ENCODE results near the gene ACOT9. TPM values are rescaled to one million over a fixed set of nuclear protein-coding genes. Genes with fewer than 3 reads are reported as not detected.

The ACOT9 gene
- total RNA-seq, 6 donors from 2014 or later = 40.3 to 54.5 (median 45.1) TPM

- TF ChIP-seq POLR2A (IDR thresholded peaks at IDR 0.05) = peak in 1 of 4 donors; percentile 62
- TF ChIP-seq EP300 (IDR thresholded peaks at IDR 0.05) = no peak
- peak; percentile 32 to 55 for TF ChIP-seq POLR2AphosphoS5 (IDR thresholded peaks at IDR 0.05)
- no peaks in the 10 kb centered on the region for H3K36me3 ChIP-seq
- H3K27me3 ChIP-seq = no peaks in the 10 kb centered on the region
- 0 to 30% methylated on average over 10 to 70 of the region's 73 CpGs for WGBS, 2 donors
- DNase-seq (peak; percentile 89 to 97), ATAC-seq (ENCODE audit: low FRiP score in 2 of 2) (peak; percentile 97 to 100)
- peak within 1 kb of the TSS; percentile 39 to 73 (median 68) for H3K4me3 ChIP-seq
- peak within 1 kb of the TSS; percentile 68 to 83 (median 76) for H3K27ac ChIP-seq
- no peaks in the 10 kb centered on the region for H3K9me3 ChIP-seq
- peaks cover 0 to 7% (median 2%) of the 10 kb centered on the region in 4 donors for H3K4me1 ChIP-seq
Observed at GRCh38 chrX:23667239-23668177, 75.6 kb downstream of the ACOT9 start, which contains the start of gene PRDX4. PRDX4 (plus strand) TSS chrX:23667493; CDS start chrX:23667571, 78 bp downstream.

DNA sequence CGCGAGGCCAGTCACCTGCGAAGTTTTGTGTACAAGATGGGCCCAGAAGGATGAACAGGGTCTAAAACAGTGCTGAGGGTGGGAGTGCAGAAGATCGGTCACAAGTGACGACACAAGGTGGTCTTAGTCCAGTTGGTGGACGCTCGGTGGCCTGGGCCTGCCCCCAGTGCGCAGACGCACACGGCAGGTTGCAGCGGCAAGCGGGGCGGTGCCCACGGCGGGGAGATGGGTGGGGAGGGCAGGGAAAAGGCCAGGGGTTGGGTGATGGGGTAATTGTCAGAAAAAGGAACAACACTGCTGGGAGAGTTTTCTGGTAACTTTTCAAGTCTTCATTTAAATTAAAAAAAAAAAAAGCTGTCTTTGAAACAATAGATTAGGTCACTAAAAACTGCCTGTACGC is 76.8 kb downstream of the ACOT9 start:
- Histone ChIP-seq H3K9me3 (no peaks in the 10 kb centered on the region), H3K4me3 (no peak overlapping the region), H3K4me1 (peaks cover 0 to 7% (median 2%) of the 10 kb centered on the region in 4 donors), H3K36me3 (no peaks in the 10 kb centered on the region), H3K27me3 (no peaks in the 10 kb centered on the region), H3K27ac (no peak overlapping the region)
- ATAC-seq (ENCODE audit: low FRiP score in 2 of 2) = no peak
- peak in 1 of 2 donors; percentile 76 for DNase-seq
- TF ChIP-seq POLR2AphosphoS5 (IDR thresholded peaks at IDR 0.05) (no peak), EP300 (IDR thresholded peaks at IDR 0.05) (no peak), POLR2A (IDR thresholded peaks at IDR 0.05) (no peak)
- TF ChIP-seq, protein P1, sequence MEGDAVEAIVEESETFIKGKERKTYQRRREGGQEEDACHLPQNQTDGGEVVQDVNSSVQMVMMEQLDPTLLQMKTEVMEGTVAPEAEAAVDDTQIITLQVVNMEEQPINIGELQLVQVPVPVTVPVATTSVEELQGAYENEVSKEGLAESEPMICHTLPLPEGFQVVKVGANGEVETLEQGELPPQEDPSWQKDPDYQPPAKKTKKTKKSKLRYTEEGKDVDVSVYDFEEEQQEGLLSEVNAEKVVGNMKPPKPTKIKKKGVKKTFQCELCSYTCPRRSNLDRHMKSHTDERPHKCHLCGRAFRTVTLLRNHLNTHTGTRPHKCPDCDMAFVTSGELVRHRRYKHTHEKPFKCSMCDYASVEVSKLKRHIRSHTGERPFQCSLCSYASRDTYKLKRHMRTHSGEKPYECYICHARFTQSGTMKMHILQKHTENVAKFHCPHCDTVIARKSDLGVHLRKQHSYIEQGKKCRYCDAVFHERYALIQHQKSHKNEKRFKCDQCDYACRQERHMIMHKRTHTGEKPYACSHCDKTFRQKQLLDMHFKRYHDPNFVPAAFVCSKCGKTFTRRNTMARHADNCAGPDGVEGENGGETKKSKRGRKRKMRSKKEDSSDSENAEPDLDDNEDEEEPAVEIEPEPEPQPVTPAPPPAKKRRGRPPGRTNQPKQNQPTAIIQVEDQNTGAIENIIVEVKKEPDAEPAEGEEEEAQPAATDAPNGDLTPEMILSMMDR (IDR thresholded peaks at IDR 0.05) = no peak
- 83 to 92% methylated on average over 16 of the region's 16 CpGs for WGBS, 2 donors

DNA sequence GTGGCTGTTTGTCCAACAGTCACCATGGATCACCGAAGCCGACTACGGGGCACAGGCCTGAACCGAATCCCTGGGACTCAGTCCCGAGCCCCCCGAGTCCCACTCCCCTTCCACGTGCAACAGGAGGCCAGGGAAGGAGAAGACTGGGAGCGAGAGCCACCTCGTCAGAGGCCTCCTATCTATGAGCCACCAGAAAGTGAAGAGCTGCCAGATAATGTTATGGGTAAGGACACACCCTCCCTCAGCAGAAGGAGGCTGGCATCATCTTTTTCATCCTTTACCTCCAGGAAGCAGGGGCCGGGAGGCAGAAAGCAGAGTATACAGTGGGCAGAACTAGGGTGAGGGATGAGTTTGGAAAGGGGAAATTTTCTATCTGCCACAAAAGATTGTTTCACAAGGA is 78.6 kb downstream of the ACOT9 start:
- WGBS, 2 donors = 93 to 100% methylated on average over 1 to 10 of the region's 10 CpGs

GRCh38 chrX:23662853-23663252 is 80.2 kb downstream of the ACOT9 start:
- ATAC-seq (ENCODE audit: low FRiP score in 2 of 2) (no peak), DNase-seq (no peak)
- H3K36me3 ChIP-seq = no peaks in the 10 kb centered on the region
- H3K27ac ChIP-seq = no peak overlapping the region
- H3K4me3 ChIP-seq = no peak overlapping the region
- H3K4me1 ChIP-seq = peaks cover 0 to 7% (median 0%) of the 10 kb centered on the region in 4 donors
- H3K27me3 ChIP-seq = no peaks in the 10 kb centered on the region
- 90 to 100% methylated on average over 1 of the region's 1 CpG for WGBS, 2 donors
- TF ChIP-seq, protein P1 (IDR thresholded peaks at IDR 0.05) = no peak
- TF ChIP-seq EP300 (IDR thresholded peaks at IDR 0.05) = no peak
- TF ChIP-seq POLR2AphosphoS5 (IDR thresholded peaks at IDR 0.05) = no peak
- TF ChIP-seq POLR2A (IDR thresholded peaks at IDR 0.05) = no peak
- H3K9me3 ChIP-seq = no peaks in the 10 kb centered on the region

More for the DNA sequence above, 78.6 kb downstream of the ACOT9 start:
- DNase-seq (no peak), ATAC-seq (ENCODE audit: low FRiP score in 2 of 2) (no peak)
- no peak overlapping the region for H3K27ac ChIP-seq
- TF ChIP-seq POLR2AphosphoS5 (IDR thresholded peaks at IDR 0.05) (no peak), POLR2A (IDR thresholded peaks at IDR 0.05) (no peak), EP300 (IDR thresholded peaks at IDR 0.05) (no peak)
- TF ChIP-seq, protein P1 (IDR thresholded peaks at IDR 0.05) = no peak
- no peak overlapping the region for H3K4me3 ChIP-seq
- peaks cover 0 to 7% (median 2%) of the 10 kb centered on the region in 4 donors for H3K4me1 ChIP-seq
- H3K36me3 ChIP-seq = no peaks in the 10 kb centered on the region
- H3K9me3 ChIP-seq = no peaks in the 10 kb centered on the region
- H3K27me3 ChIP-seq = no peaks in the 10 kb centered on the region

GRCh38 chrX:23662187-23662586 is 80.9 kb downstream of the ACOT9 start:
- DNase-seq (no peak), ATAC-seq (ENCODE audit: low FRiP score in 2 of 2) (no peak)
- no peak overlapping the region for H3K4me3 ChIP-seq
- TF ChIP-seq EP300 (IDR thresholded peaks at IDR 0.05) = no peak
- no peak for TF ChIP-seq POLR2AphosphoS5 (IDR thresholded peaks at IDR 0.05)
- TF ChIP-seq POLR2A (IDR thresholded peaks at IDR 0.05) = no peak
- TF ChIP-seq, protein P1 (IDR thresholded peaks at IDR 0.05) = no peak
- no peak overlapping the region for H3K27ac ChIP-seq
- no peaks in the 10 kb centered on the region for H3K27me3 ChIP-seq
- H3K9me3 ChIP-seq = no peaks in the 10 kb centered on the region
- peaks cover 0 to 7% (median 0%) of the 10 kb centered on the region in 4 donors for H3K4me1 ChIP-seq
- WGBS, 2 donors = 46 to 47% methylated on average over 3 of the region's 3 CpGs
- no peaks in the 10 kb centered on the region for H3K36me3 ChIP-seq
